ENCODE results near the gene EIF2A. TPM values are rescaled to one million over a fixed set of nuclear protein-coding genes. Genes with fewer than 3 reads are reported as not detected.

The EIF2A gene
- total and polyA plus RNA-seq, 2 donors (not counting 1 experiment from before 2014, with no cell fraction given) = 128 to 167 TPM

- DNase-seq (ENCODE audit: low read depth in 2 of 2) = no peak
- Histone ChIP-seq H3K79me2 (ENCODE audit: control insufficient read depth, insufficient read depth, low read length) (no peaks in the 10 kb centered on the region), H3K36me3 (ENCODE audit: control insufficient read depth, insufficient read depth, low read length) (peaks cover 4% of the 10 kb centered on the region), H3K4me2 (ENCODE audit: extremely low read depth, insufficient read depth, low read length) (no peak overlapping the region), H3K4me1 (ENCODE audit: control insufficient read depth, extremely low read depth, insufficient read depth, low read length) (no peaks in the 10 kb centered on the region), H2AFZ (ENCODE audit: low read length) (no peak overlapping the region), H4K20me1 (ENCODE audit: control insufficient read depth, extremely low read depth, insufficient read depth, low read length) (no peaks in the 10 kb centered on the region), H3K27me3 (ENCODE audit: control insufficient read depth, insufficient read depth, low read length) (no peaks in the 10 kb centered on the region), H3K27ac (ENCODE audit: insufficient read depth, low read length) (no peak overlapping the region), H3K4me3 (replicated peaks in 1 of 4; ENCODE audit: control extremely low read depth in 1 of 4, insufficient read depth in 1 of 4, low read depth in 3 of 4, low read length in 4 of 4) (no peak overlapping the region), H3K9me3 (ENCODE audit: control insufficient read depth, insufficient read depth, low read depth, low read length) (no peaks in the 10 kb centered on the region), H3K9ac (ENCODE audit: insufficient read depth, low read length) (no peak overlapping the region)
- TF ChIP-seq EZH2 (IDR thresholded peaks at IDR 0.05; ENCODE audit: low read length, missing control alignments) (no peak), CTCF (conservative IDR thresholded peaks at IDR 0.05 in 1 of 2, IDR thresholded peaks at IDR 0.05 in 1 of 2; ENCODE audit: low read depth in 1 of 2, low read length in 2 of 2) (no peak)
Measured at GRCh38 chr3:150589759-150590158, 43.2 kb downstream of the EIF2A start.

GRCh38 chr3:150594150-150594549 is 47.6 kb downstream of the EIF2A start:
- Histone ChIP-seq H4K20me1 (ENCODE audit: control insufficient read depth, extremely low read depth, insufficient read depth, low read length) (no peaks in the 10 kb centered on the region), H2AFZ (ENCODE audit: low read length) (no peak overlapping the region), H3K36me3 (ENCODE audit: control insufficient read depth, insufficient read depth, low read length) (no peaks in the 10 kb centered on the region), H3K4me1 (ENCODE audit: control insufficient read depth, extremely low read depth, insufficient read depth, low read length) (no peaks in the 10 kb centered on the region), H3K9me3 (ENCODE audit: control insufficient read depth, insufficient read depth, low read depth, low read length) (no peaks in the 10 kb centered on the region), H3K4me2 (ENCODE audit: extremely low read depth, insufficient read depth, low read length) (no peak overlapping the region), H3K4me3 (replicated peaks in 1 of 4; ENCODE audit: control extremely low read depth in 1 of 4, insufficient read depth in 1 of 4, low read depth in 3 of 4, low read length in 4 of 4) (no peak overlapping the region), H3K9ac (ENCODE audit: insufficient read depth, low read length) (no peak overlapping the region), H3K79me2 (ENCODE audit: control insufficient read depth, insufficient read depth, low read length) (peaks cover 2% of the 10 kb centered on the region), H3K27me3 (ENCODE audit: control insufficient read depth, insufficient read depth, low read length) (no peaks in the 10 kb centered on the region), H3K27ac (ENCODE audit: insufficient read depth, low read length) (no peak overlapping the region)
- TF ChIP-seq CTCF (conservative IDR thresholded peaks at IDR 0.05 in 1 of 2, IDR thresholded peaks at IDR 0.05 in 1 of 2; ENCODE audit: low read depth in 1 of 2, low read length in 2 of 2) (no peak), EZH2 (IDR thresholded peaks at IDR 0.05; ENCODE audit: low read length, missing control alignments) (no peak)
- DNase-seq (ENCODE audit: low read depth in 2 of 2) = no peak

DNA sequence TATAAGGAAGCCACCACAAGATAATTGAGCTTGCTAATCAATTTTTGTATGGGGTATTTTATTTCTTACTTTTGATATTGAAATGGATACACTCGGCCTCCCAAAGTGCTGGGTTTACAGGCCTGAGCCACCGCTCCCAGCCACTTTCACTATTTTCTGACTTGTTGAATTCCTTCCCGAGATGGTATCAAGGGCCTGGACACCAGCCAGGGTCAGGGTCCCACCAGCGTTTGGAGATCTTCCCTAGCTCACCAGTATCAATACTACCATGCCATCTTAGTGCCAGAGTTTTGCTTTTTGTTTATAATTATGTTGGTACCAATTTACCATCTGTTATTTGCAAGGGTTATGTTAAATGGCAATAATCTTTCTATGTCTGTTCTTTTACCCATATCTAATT is 51.1 kb downstream of the EIF2A start:
- no peak overlapping the region for H3K27ac ChIP-seq (ENCODE audit: insufficient read depth, low read length)
- H3K9me3 ChIP-seq (ENCODE audit: control insufficient read depth, insufficient read depth, low read depth, low read length) = no peaks in the 10 kb centered on the region
- H2AFZ ChIP-seq (ENCODE audit: low read length) = no peak overlapping the region
- H4K20me1 ChIP-seq (ENCODE audit: control insufficient read depth, extremely low read depth, insufficient read depth, low read length) = no peaks in the 10 kb centered on the region
- H3K4me2 ChIP-seq (ENCODE audit: extremely low read depth, insufficient read depth, low read length) = no peak overlapping the region
- DNase-seq (ENCODE audit: low read depth in 2 of 2) = no peak
- H3K27me3 ChIP-seq (ENCODE audit: control insufficient read depth, insufficient read depth, low read length) = no peaks in the 10 kb centered on the region
- no peak overlapping the region for H3K9ac ChIP-seq (ENCODE audit: insufficient read depth, low read length)
- H3K79me2 ChIP-seq (ENCODE audit: control insufficient read depth, insufficient read depth, low read length) = peaks cover 10% of the 10 kb centered on the region
- TF ChIP-seq EZH2 (IDR thresholded peaks at IDR 0.05; ENCODE audit: low read length, missing control alignments) = no peak
- no peak for TF ChIP-seq CTCF (conservative IDR thresholded peaks at IDR 0.05 in 1 of 2, IDR thresholded peaks at IDR 0.05 in 1 of 2; ENCODE audit: low read depth in 1 of 2, low read length in 2 of 2)
- H3K4me1 ChIP-seq (ENCODE audit: control insufficient read depth, extremely low read depth, insufficient read depth, low read length) = peaks cover 5% of the 10 kb centered on the region
- H3K4me3 ChIP-seq (replicated peaks in 1 of 4; ENCODE audit: control extremely low read depth in 1 of 4, insufficient read depth in 1 of 4, low read depth in 3 of 4, low read length in 4 of 4) = no peak overlapping the region
- H3K36me3 ChIP-seq (ENCODE audit: control insufficient read depth, insufficient read depth, low read length) = no peaks in the 10 kb centered on the region
